C4-2B (cell line): ENCODE results near the gene UROS.

Experiments
- H3K27ac ChIP-seq: fragments of 450-650 bp; 2 replicates; pipeline ENCODE4 v1.5.1; 2017
- ZFX ChIP-seq: fragments of 450-650 bp; IDR thresholded peaks from 2 replicates; pipeline ENCODE4 v1.6.1; 2017
- TF ChIP-seq, protein P1 (sequence below): fragments of 450-650 bp; conservative IDR thresholded peaks from 2 replicates; pipeline ENCODE4 v1.5.1; 2017; ENCODE audit warnings: mild to moderate bottlenecking

UROS gene

DNA sequence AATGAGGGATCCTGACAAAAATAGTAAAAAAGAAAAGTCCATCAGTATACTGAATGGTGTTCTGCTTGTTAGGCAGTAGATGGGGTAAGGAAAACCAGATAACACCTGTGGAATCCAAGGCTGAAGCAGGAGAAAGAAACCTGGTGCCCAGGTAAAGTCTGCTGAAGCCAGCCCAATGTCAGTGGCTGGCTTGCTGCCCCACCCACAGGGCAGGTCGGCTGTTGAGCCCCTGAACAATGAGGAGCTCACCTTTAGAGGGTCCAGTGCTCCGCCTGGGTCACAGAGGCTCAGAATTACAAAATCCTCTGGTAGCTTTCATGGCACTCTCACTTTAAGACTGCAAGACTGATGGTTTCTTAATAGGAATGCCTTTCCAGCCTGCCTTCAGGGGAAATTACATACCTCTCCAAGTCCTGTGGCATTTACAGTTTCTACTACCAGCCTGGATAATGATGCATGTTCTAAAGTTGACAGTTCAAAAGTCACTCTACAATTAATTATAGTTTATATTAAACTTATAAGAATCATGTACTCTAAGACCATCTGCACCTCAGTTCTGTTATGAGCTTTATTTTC, 34.2 kb upstream of the UROS start:
- no peak for TF ChIP-seq ZFX
- TF ChIP-seq, protein P1, sequence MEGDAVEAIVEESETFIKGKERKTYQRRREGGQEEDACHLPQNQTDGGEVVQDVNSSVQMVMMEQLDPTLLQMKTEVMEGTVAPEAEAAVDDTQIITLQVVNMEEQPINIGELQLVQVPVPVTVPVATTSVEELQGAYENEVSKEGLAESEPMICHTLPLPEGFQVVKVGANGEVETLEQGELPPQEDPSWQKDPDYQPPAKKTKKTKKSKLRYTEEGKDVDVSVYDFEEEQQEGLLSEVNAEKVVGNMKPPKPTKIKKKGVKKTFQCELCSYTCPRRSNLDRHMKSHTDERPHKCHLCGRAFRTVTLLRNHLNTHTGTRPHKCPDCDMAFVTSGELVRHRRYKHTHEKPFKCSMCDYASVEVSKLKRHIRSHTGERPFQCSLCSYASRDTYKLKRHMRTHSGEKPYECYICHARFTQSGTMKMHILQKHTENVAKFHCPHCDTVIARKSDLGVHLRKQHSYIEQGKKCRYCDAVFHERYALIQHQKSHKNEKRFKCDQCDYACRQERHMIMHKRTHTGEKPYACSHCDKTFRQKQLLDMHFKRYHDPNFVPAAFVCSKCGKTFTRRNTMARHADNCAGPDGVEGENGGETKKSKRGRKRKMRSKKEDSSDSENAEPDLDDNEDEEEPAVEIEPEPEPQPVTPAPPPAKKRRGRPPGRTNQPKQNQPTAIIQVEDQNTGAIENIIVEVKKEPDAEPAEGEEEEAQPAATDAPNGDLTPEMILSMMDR, result no peak
- no peak overlapping the region for H3K27ac ChIP-seq

DNA sequence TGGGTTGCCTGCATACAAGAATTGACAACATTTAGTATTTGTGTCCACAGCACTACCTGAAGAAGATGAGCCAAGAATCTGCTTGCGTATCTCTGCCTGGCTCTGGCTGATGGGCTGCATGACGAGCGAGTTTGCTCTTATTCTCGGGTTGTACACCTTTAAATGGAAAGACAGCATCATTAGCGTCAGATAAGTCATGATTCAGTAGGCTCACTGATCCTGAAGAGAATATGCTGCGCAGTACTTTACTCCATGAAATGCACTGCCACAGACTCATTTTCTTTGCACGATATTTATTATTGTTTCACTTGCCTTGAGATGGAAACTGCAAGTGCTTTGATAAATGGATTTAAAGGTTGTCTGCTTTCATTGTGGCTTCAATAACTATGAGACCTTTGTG, 29.4 kb upstream of the UROS start:
- no peak for TF ChIP-seq ZFX
- TF ChIP-seq, protein P1, result no peak
- no peak overlapping the region for H3K27ac ChIP-seq

DNA sequence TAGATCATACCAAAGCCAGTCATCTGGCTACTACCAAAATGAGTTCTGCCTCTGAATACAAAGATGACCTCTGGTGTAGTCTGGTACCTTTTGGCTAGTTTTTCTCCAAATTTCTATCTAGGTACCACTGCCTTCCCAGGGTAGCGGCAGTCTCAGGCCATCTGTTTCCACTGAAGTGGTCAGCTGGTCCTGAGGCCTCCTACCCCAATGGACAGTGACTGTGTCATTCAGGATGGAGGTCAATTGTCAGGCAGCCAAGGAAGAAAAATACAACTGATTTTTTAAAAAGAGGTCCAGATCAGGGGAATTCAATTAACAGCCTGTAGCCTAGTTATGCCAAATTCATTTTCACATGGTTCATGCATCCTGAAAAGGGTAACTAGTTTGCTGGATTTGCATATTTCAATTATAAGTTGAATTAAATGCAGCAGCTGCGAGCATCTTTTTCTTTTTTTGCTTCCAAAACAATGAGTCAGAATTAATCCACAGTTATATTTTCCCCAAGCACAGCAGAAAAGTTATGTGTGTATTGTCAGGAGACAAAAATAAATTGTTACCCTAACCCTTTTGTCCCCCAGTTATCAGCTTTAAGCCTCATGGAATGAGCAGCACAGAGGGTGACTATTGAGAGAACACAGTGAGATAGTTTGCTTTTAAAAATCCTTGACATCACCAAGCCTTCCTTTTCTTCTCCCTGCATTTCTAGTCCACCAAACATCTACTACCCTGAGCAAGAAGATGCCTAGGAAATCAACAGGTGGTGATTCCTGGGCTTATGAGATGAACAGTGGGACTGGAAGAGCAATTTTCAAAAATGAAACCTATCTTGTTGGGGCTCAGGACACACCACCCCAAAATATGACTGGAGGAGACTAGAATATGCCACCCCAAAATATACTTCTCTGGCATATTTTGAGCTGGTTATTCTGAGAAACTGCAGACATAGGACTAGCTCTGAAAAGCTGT, 28.0 kb upstream of the UROS start:
- TF ChIP-seq, protein P1, result no peak
- no peak for TF ChIP-seq ZFX
- no peak overlapping the region for H3K27ac ChIP-seq

DNA sequence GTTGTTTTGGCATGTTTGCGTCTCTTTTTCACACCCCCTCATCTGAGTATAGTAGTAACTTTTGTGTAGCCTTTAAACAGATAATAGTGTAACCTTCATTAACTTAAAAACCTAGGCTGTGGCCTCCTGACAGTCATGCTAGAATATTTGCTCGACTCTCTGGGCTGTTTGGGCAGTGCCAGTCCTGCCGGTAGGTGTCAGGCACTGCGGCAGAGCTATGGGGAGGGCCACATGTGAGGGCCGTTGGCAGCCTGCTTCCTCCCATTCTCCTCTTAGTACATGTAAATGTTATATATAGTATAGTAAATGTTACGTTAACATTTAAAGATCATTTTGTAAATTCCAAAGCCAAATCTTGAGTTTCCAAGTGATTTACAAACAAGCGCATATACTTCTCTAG, 26.4 kb upstream of the UROS start:
- TF ChIP-seq, protein P1, result no peak
- TF ChIP-seq ZFX, result no peak

DNA sequence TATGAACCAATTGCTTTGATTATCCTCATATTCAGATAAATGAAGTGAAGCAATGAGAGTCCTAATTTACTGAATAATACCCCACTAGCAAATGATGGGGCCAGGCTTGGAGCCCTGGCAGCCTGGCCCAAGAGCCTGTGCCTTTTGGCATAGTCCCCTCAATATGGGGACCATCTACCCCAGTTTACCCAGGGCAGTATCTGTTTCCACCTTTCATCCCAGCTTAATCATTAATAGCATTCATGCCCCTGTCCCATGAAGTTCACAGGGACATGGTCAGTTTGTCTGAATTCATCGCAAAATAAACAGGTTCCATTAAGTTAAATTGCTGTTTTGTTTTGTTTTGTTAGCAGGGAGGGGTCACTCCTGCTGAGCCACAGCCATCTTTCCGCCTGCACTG, 25.8 kb upstream of the UROS start:
- TF ChIP-seq, protein P1, result no peak
- no peak for TF ChIP-seq ZFX
- no peak overlapping the region for H3K27ac ChIP-seq

More for the DNA sequence above, 26.4 kb upstream of the UROS start:
- no peak overlapping the region for H3K27ac ChIP-seq

DNA sequence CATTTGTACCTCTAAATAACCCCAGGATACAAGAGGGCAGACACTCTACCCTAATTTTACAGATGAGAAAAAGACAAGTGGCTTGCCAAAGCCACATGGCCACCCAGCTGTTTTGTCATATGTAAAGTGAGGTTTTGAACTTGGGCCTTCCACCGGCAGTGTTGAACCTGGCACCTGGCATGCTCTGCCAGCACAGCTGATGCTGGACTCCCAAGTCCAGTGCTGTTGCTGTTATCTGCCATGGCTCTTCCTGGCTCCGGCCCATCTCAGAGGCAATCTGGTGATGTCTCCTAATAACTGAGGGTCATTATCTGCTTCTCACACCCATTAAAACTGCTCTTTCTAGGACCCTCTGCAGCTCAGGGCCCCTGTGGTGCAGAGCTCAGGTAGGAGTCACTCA, 25.3 kb upstream of the UROS start:
- H3K27ac ChIP-seq, result no peak overlapping the region
- no peak for TF ChIP-seq ZFX
- TF ChIP-seq, protein P1, result no peak

DNA sequence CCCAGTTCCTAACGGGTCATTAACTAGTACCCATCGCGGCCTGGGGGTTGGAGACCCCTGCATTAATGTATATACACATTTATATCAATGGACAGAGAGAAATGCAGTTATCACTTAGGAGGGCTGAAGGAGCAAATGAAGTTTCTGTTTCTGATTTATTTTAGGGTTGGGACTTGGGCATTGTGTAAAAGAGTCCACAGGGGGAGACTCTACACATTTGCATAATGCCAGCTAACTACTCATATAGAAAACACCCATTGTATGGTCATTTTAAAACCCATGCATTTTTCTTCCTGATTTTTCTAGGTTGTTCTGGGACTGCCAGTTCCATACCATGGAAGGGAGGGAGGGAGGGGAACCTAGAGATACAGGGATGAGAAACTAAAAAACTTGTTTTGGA, 23.8 kb upstream of the UROS start:
- H3K27ac ChIP-seq, result no peak overlapping the region
- no peak for TF ChIP-seq ZFX
- TF ChIP-seq, protein P1, result no peak
